Thyroid gland (tissue), 4 donors: ENCODE results near the gene GLRA3.

Experiments
- CTCF ChIP-seq, 6 experiments: fragments of 200-600 bp in 3 of 6; fragments of 450-650 bp in 3 of 6; sonication (generic) in 3 of 6; IDR thresholded peaks; one replicate each; pipeline ENCODE4 v1.5.1; 2016 to 2019; ENCODE audit warnings: antibody characterized with exemption in 6 of 6, mild to moderate bottlenecking in 2 of 6, inconsistent platforms in 1 of 6, moderate library complexity in 1 of 6
- POLR2A ChIP-seq, 2 donors: fragments of 450-650 bp; IDR thresholded peaks; one replicate each; pipeline ENCODE4 v1.6.1; 2017; ENCODE audit warnings: antibody characterized with exemption in 2 of 2, mild to moderate bottlenecking in 2 of 2, moderate library complexity in 1 of 2

- TF ChIP-seq CTCF (IDR thresholded peaks at IDR 0.05) (no peak), POLR2A (IDR thresholded peaks at IDR 0.05) (no peak)
Observed at GRCh38 chr4:174611792-174612191, 217.3 kb downstream of the GLRA3 start.
